NCI-H526 (cell line): ENCODE results near the gene AGPAT1.
"Not testable (repeated sequence)": the region's sequence is repeated elsewhere in the genome, so short reads cannot be mapped to it uniquely, and the experiment has no call there.

ENCODE experiments used
- DNase-seq, 2 experiments: peaks; one replicate each; lab custom pipeline; 2025; lab: John Stamatoyannopoulos, UW

The AGPAT1 gene

GRCh38 chr6:32198866-32199265 is 23.0 kb upstream of the AGPAT1 start:
- no peak for DNase-seq

DNA sequence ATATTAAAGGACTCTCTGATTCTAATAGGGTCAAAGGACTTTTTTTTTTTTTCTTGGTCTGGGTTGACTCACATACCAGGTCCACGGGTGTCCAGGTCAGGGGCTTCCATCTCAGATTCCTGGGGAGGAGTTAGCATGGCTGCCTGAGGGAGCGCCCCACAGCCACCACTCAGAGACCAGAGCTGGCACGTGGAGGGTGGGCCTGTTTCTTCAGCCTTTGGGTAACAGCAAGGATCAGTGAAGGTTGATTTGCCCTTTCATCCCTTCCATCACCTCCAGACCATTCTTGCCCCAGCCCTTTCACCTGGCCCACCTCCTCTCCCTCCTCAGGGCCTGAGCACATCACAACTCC is 22.4 kb upstream of the AGPAT1 start:
- DNase-seq, result no peak

DNA sequence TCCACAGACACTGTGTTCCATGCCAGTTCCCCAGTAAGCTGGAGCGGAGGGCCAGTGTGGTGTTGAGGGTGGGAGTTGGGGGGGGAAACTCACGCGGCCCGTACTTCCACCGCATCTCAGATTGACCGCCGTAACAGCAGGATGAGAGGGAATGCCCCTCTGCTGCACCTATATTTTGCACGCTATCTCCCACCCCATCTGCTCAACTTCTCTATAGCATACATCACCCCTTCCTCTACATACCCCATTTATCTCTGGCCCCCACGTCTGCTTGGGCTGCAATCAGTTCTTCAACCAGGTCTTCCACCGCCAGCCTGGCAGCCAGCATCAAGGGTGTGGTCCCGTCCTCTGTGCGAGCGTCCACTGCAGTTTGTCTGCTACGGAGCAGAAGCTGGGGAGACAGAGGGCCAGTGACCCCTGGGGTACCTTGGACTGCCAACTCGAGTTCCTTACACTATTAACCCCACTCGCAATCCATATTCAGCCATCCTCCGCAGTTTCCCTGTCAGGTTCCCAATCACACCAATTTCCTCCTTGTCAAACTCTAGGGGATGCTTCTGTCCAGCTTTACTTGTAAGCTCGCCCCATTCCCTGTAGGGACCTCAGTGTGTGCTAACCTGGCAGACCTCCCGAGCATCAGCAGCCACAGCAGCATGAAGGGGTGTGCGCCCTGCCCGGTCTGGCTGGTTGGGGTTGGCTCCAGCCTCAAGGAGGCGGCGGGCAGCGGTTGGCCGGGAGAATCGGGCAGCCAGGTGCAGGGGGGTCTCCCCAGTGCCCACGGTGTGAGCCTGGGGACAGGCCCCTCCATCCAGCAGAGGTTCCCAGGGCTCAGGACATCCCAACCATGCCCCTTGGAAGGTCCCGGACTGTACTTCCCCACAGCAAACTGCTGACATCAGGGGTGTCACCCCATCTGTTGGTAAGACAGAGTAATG is 21.1 kb upstream of the AGPAT1 start:
- peak in 1 of 2 experiments; percentile 63 for DNase-seq

GRCh38 chr6:32195902-32196681 is 20.2 kb upstream of the AGPAT1 start:
- DNase-seq, result peak; percentile 89 to 94

DNA sequence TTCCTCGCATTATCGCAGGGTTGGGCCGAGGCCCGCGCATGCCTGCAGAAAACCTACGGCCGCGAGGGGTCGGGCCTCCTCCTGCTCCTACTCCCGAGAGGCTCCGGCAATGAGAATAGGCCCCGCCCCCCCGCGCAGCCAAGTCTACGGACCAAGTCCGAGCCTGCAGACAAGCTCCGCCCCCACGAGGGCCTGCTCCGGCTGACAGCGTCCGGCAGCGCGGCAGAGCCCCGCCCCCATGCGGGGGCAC is 19.7 kb upstream of the AGPAT1 start:
- peak; percentile 99 to 100 for DNase-seq

- peak; percentile 20 to 43 for DNase-seq
These were observed 19.2 kb upstream of the AGPAT1 start for GRCh38 chr6:32194825-32195651.

GRCh38 chr6:32194388-32194787 is 18.5 kb upstream of the AGPAT1 start:
- no peak for DNase-seq

- DNase-seq, result not testable (repeated sequence)
These were observed 17.2 kb upstream of the AGPAT1 start for GRCh38 chr6:32193096-32193495.

DNA sequence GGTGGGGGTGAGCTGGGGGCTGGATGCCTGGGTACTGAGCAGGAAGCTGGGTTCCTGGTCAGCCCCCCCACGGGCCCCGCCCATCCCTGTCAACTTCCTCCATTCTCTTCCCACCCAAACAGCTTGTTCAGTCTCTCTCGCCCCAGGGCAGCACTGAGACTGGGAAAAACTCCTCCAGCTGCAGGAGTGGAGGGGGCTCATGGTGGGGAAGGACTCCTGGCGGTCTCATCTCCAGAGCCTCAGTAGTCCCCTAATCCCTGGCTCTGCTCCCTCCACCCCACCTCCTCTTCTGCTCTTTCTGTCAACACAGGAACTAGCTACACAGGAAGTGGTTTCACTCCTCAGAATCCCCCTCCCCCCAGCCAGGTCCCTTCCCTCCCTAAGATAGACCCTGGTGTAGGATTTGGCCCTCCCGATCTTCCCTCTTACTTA is 16.7 kb upstream of the AGPAT1 start, which contains the start of gene GPSM3:
GPSM3 (minus strand) TSS at position 36 of the 432 bp plus-strand sequence. CDS start 130 bp downstream, outside the sequence.
- DNase-seq, result no peak

DNA sequence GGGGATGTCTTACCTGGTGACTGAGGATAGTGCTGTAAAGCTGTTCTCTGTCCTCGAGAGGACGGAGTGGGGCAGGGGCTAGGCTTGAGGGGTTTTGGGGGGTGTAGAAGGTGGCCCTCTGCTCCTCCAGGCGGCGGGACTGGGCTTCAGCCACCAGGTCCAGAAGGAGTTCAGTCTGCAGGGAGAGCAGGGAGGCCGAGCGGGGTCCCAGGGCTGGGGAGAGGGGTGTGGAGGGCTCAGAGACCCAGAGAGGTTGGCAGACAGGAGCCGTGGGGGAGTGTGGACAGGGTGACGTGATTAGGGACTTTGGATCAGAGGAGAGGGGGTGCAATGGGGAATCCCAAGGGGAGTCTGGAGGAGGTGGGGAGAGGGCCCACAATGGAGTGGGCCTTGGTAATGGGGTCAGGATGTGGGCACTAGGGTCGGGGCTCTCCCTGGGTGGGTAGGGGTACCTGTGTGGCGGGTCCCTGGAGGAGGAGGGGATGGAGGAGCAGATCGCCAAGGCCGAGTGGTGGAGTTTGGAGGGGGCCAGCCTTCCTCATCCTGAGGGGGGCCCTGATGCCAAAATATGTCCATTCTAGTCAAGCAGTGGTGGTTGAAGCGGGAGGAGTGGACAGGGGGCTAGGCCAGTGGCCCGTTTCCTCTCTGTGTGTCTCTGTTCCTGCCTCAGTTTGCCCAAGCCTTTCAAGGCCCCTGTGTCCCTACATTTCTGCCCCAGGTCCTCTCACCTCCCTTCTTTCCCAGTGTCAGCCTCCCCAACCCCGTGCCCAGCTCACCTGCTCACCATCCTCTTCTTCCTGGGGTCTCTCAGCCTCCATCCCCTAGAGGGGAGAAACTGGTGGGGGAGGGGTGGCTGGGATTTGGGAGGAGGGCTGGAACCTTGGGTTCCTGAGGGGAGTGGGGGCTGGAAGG is 16.1 kb upstream of the AGPAT1 start:
- DNase-seq, result no peak

GRCh38 chr6:32190911-32191677 is 15.2 kb upstream of the AGPAT1 start:
- no peak for DNase-seq

DNA sequence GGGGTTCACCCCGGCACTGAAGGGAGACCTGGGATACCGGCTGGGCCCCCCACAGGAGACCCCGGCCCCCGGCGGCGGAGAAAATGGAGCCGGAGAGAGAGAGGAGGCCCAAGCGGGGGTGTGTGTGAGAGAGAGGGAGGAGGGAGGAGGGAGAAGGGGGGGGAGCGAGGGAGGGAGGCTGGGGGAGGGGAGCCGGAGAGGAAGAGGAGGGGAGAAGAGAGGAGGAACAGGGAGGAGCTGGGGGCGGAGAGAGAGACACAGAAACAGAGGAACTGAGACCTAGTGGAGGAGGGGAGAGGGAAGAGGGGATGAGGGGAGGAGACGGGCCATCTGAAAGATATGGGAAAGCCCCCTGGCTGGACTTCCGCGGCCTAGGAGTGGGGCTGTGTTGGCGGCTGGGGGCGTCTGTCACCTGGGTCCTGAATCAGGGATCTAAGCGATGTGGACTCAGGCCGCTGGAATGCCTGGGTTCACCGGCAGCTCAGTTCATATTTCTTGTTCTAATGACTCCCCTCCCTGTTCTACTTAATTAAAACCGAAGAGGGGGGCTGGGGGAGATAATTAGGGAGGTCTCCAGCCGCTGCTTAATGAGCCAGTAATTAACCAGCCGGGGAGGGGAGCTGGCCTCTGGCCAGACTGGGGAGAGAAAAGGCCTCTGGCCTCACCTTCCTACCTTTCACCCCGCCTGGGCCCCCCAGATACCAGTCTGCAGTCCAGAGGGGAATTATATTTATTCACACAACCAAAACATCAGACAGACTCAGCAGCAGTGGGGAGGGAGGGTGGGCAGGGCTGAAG is 14.4 kb upstream of the AGPAT1 start, which contains the start of gene PBX2:
PBX2 (minus strand) TSS at position 149 of the 798 bp plus-strand sequence. CDS start 287 bp downstream, outside the sequence.
- DNase-seq, result peak; percentile 66 to 91

- peak in 1 of 2 experiments; percentile 46 for DNase-seq
These were observed 13.8 kb upstream of the AGPAT1 start for GRCh38 chr6:32189742-32190053.

- no peak for DNase-seq
These were observed 13.3 kb upstream of the AGPAT1 start for GRCh38 chr6:32189069-32189741.

GRCh38 chr6:32188381-32189068 is 12.6 kb upstream of the AGPAT1 start:
- DNase-seq, result no peak

DNA sequence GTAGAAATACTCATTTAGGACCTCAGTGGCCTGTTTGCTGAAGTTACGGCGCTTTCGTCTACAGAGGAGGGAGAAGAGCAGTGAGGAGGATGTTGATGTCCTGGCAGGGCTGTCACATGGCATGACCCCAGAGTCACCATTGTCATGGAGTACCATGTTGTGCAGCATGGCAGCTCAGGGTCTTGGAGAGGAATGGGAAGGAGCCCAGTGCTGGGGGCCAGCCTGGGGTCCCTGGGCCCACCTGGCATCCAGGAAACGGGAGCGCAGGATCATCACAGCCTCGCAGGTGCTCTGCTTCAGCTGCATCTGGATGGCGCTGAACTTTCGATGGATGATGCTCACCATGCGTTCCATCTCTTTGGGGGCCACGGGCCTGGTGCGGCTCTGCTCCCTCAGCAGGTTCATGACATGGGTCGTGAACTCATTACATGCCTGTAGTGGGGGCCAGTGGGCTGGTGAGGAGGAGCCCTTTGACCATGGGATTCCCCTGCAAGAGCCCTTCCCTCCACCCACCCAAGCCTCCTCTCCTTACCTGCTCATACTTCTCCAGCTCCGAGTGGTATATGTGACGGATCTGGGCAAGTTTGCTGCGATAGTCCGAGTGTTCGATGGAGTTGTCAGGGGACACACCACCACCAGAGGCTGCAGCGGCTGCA is 12.0 kb upstream of the AGPAT1 start:
- DNase-seq, result not testable (repeated sequence)

DNA sequence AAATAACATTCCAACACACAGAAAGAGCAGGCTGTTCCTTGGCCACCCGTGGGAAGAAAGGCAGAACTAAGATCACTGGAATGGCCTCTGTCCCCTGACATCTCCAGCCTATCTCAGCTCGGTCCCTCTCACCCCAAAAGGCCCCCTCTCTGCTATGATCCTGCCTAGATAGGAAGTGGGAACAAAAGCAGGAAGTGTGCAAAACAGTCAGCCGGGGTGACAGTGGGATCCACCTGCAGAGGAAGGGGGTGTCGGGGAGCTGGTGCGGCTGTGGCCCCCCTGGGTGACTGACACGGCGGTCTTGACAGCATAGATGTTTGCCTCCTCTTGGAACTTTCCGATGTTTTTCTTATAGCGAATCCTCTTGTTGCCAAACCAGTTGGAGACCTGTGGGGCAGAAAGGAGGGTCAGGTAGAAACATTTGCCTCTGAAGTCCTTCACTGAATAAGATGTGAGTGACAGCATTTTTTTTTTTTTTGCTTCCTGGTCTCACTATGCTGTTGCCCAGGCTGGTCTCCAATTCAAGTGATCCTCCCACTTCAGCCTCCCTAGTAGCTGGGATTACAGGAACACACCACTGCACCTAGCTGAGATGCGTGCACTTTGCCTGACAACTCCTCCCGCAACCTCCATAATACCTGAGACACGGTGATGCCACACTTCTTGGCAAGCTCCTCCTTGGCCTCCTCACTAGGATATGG is 11.3 kb upstream of the AGPAT1 start:
- DNase-seq, result no peak
